NCI-H146 treated with DMSO at 0.1 percent for 48 hours (cell line): ENCODE measurements around the gene CEACAM3.
A peak's percentile ranks its signal among the peaks of the same experiment; 100 is the strongest.
"Not testable (repeated sequence)": the region's sequence is repeated elsewhere in the genome, so short reads cannot be mapped to it uniquely, and the experiment has no call there.

Source experiments
- DNase-seq: peaks from one replicate; lab custom pipeline; 2025; ENCODE audit not compliant: unreplicated experiment; lab: John Stamatoyannopoulos, UW

CEACAM3 gene

GRCh38 chr19:41796362-41796761 lies at the start of gene CEACAM3:
CEACAM3 (plus strand) TSS chr19:41796587; CDS start chr19:41796678, 91 bp downstream.
- DNase-seq, result no peak

DNA sequence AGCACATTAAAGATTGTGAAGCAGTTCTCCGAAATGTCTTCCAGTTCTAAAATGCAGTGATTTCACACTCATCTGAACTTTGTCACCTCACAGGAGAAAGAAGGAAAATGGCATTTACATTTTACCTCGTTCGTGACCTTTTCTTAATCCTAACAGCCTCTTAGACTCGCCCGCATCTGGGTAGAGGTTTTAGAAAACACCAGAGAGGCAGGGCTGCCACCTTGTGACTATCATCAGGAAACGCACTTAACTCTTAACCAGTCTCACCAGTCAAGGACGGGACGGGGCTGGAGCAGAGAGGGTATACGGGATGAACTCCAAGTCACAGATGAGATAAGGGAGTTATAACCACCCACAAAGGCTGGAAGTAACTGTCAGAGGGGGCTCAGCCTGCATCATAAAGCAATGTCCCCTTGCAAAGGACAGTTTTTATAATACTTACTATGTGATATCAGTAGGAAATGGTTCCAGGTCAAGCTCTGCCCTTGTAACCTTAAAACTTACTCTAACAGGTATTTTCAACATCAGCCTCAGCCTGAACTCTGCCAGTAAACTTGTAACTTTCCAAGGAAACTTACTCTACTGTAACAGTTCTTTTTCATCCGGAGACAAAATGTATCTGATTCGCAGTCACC lies 49.7 kb upstream of the CEACAM3 start:
- DNase-seq, result peak; percentile 34

GRCh38 chr19:41748012-41748411 lies 48.4 kb upstream of the CEACAM3 start:
- DNase-seq, result no peak

- DNase-seq, result not testable (repeated sequence)
These were observed 45.9 kb upstream of the CEACAM3 start for GRCh38 chr19:41750248-41751134.

DNA sequence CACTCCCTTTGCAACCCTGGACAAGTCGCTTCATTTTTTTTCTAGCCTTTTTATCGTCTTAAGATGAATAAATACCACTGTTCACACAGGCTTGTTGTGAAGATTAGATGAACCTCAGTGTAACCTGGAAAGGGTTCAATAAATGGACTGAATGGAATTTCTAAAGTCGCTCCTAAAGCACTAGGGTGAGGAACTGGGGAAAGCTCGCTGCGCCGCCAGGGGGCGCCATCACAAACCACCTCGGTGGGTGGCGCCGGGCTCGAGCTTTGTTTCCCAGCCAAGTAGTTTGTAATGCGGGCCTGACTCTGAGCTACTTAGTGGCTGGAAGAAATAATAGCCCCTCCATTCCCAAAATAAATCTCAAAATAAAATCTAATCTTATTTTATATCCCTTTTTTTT lies 43.2 kb upstream of the CEACAM3 start:
- DNase-seq, result peak; percentile 13

DNA sequence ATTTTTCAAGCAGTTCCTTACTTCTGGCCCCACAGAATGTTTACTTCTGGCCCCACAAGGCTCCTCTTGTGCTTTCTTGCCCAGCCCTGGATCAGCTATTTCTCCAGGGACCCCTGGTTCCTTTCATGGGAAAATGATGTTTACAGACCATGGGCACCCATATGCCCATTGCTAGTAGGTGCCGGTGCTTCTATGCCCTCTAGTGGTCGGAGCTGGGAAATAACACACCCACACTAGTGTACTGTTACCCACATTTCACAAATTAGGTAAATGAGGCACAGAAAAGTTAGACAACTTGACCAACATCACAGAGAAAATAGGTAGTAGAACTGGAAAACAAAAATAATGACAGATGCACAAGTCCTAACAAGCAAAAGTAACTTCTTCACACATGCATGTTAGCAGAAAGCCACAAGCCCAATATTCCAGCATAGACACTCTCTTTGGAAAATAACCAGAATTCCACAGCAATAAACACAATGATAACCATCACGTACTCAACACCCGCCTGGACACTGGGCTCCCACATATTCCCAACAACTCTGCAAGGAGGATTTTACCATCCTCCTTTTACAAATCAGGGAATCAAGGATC lies 42.4 kb upstream of the CEACAM3 start:
- DNase-seq, result no peak

GRCh38 chr19:41755328-41755913 lies 41.0 kb upstream of the CEACAM3 start, which contains the start of gene CEACAM6:
CEACAM6 (plus strand) TSS chr19:41755530; CDS start chr19:41755639, 109 bp downstream.
- no peak for DNase-seq

- no peak for DNase-seq
These were observed 37.5 kb upstream of the CEACAM3 start for GRCh38 chr19:41758846-41759245.

DNA sequence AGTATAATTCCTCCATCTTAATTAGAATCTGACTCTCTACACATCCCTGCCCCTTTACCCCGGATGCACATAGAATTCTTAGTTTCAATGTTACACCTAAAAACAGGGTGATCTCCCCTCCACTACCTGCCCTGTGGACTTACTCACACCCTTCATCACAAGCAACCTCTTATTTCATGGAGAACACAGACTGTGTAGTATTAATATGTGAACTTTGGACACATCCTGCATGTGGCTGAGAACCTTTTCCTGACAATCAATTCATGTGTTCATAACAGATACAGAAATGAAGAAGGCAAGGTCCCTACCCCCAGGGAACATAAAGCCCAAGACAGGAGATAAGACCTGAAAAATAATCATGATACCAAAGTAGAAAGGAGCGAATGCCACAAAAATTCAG lies 29.3 kb upstream of the CEACAM3 start:
- DNase-seq, result no peak

- DNase-seq, result not testable (repeated sequence)
These were observed 28.3 kb upstream of the CEACAM3 start for GRCh38 chr19:41768105-41768504.

- DNase-seq, result no peak
These were observed 26.8 kb upstream of the CEACAM3 start for GRCh38 chr19:41769608-41770007.

- no peak for DNase-seq
These were observed 25.0 kb upstream of the CEACAM3 start for GRCh38 chr19:41771410-41771809.

DNA sequence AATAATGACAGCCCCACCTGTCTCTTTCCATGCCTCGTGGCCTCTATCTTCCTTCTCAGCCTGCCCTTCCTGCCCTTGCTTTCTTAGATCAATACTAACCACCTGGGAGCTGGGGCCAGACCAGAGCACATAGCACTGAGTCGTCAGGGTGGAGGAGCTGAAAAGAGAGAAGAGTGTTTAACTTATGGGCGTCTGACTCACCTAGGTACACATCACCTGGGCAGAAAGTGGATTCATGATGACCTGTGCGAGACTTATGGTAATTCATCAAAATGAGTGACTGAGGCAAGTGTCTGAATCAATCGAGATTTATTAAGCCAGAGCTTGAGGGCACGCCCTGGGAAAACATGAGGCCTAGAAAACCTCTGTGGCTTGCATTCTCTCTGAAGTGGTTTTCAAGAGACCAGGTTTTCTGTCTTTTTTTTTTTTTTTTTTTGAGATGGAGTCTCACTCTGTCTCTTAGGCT lies 21.8 kb upstream of the CEACAM3 start:
- DNase-seq, result peak; percentile 85

GRCh38 chr19:41776700-41777099 lies 19.7 kb upstream of the CEACAM3 start:
- no peak for DNase-seq

DNA sequence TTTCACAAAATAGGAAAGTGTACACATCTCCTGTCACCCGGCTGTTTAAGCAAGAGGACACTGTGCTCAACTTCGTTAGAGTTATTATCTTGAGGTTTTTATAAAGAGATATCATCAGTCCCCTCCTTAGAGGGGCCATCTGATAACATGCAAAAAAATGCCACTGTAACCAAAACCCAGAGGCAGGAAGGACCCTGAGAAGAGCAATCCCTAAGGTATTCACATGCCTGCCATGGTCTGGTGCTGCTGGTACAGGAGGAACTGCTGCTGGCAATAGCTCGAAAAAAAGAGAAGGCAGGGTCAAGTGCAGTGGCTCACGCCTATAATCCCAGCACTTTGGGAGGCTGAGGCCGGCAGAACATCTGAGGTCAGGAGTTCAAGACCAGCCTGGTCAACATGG lies 12.8 kb upstream of the CEACAM3 start:
- no peak for DNase-seq

DNA sequence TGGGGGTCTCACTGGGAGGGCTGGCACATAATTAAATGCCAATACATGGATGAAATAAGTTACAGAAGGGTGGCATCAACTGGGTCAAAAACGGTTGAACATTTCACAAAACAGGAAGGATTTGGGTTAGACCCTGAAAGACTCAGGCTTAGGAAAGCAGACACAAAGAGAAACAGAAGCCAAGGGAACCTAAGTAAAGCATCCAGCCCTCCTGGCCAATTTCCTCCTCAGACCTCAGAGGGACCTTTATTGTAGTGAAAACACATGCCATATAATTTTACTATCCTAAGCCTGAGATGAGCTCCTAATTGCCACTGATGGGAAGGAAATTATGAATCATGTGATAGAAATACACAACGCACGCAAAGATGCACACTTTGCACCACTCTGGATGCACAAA lies 12.1 kb upstream of the CEACAM3 start:
- no peak for DNase-seq

DNA sequence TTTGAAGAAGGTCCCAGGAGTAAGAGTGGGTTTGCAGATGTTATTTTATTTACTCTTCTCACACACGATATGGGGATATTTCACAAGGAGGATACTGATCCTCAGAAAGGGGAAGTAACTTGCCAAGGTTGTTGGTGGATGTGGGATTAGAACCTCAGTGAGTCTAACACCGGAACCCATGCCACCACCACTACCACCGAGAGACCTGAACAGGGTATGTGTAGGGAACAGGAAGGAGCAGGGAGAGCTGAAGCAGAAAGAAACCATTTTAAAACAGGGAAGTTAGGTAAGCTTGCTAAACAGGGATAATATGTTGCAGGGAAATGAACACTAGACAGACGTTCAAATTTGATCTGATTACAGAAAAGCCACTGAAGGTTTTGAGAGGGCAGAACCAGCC lies 11.6 kb upstream of the CEACAM3 start:
- DNase-seq, result no peak

GRCh38 chr19:41785653-41786052 lies 10.7 kb upstream of the CEACAM3 start:
- peak; percentile 80 for DNase-seq

GRCh38 chr19:41787055-41787454 lies 9.3 kb upstream of the CEACAM3 start:
- DNase-seq, result no peak

DNA sequence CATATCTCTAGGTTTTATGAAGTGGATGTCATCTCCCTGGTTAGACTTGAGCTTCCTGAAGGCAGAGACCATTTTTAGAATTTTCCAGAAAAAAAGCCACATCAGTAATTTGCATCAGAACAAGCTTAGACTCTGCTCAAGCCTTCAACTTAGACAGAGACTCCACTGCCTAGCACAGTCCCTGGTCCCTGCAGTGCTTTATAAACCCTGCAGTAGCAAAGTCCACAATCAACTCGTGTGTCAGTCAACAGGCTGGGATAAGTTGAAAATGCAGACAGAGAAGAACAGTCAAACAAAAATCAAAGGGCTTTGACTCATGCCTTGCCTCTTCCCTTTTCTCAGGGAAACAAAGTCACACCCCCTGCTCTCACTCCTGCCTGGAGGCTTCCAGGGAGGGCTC lies 7.9 kb upstream of the CEACAM3 start:
- DNase-seq, result not testable (repeated sequence)

DNA sequence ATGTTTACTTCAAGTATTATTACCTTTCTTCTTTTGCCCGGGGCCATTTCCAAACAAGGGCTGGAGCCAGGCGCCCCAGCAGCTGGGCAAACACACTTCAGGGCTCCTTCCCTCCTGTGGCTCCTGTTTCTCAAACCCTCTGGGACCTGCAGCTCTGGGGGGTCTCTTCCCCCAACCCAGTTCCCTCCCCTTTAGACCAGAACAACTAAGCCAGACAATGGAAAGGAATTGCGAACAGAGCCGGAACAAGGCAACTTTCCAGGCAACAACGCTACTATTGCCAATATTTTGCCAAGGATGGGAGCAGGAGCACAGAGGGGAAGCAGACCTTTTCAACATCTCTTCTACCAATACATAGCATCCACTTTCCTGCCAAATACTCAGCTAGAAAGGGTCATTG lies 7.3 kb upstream of the CEACAM3 start:
- peak; percentile 62 for DNase-seq
